Skin epidermis (tissue), 12 donors: ENCODE results near the gene USP7.
"Not testable (repeated sequence)": the region's sequence is repeated elsewhere in the genome, so short reads cannot be mapped to it uniquely, and the experiment has no call there.

Experiments used
- H3K27ac ChIP-seq, 21 experiments: fragments of 200-600 bp; sonication (generic) in 11 of 21; one replicate each; pipeline ENCODE4 v1.5.0; 2020; ENCODE audit warnings: mild to moderate bottlenecking in 3 of 21, inconsistent platforms in 2 of 21, moderate library complexity in 2 of 21
- H3K4me3 ChIP-seq, 7 experiments: fragments of 200-600 bp; sonication (generic) in 2 of 7; one replicate each; pipeline ENCODE4 v1.5.0; 2020; ENCODE audit warnings: inconsistent platforms in 2 of 7, mild to moderate bottlenecking in 2 of 7, moderate library complexity in 1 of 7

USP7 gene

GRCh38 chr16:8855051-8855786 is 108.5 kb downstream of the USP7 start:
- peak overlapping the region in 1 of 21 experiments; percentile 8 for H3K27ac ChIP-seq
- H3K4me3 ChIP-seq: no peak overlapping the region

- H3K27ac ChIP-seq: no peak overlapping the region
- H3K4me3 ChIP-seq: no peak overlapping the region
These were observed 109.3 kb downstream of the USP7 start for GRCh38 chr16:8854298-8854948.

- no peak overlapping the region for H3K4me3 ChIP-seq
- H3K27ac ChIP-seq: peak overlapping the region in 3 of 21 experiments; percentile 8 to 59 (median 19)
These were observed 110.1 kb downstream of the USP7 start for GRCh38 chr16:8853611-8854010.

- Histone ChIP-seq H3K4me3 (no peak overlapping the region), H3K27ac (peak overlapping the region in 6 of 21 experiments; percentile 9 to 59 (median 38))
These were observed 110.6 kb downstream of the USP7 start for GRCh38 chr16:8853150-8853549.

- Histone ChIP-seq H3K27ac (peak overlapping the region in 7 of 21 experiments; percentile 5 to 59 (median 44)), H3K4me3 (no peak overlapping the region)
These were observed 111.2 kb downstream of the USP7 start for GRCh38 chr16:8852534-8852933.

- Histone ChIP-seq H3K4me3 (no peak overlapping the region), H3K27ac (peak overlapping the region in 6 of 21 experiments; percentile 5 to 24 (median 13))
These were observed 111.8 kb downstream of the USP7 start for GRCh38 chr16:8851761-8852403.

- peak overlapping the region in 16 of 21 experiments; percentile 8 to 77 (median 54) for H3K27ac ChIP-seq
- no peak overlapping the region for H3K4me3 ChIP-seq
These were observed 113.3 kb downstream of the USP7 start for GRCh38 chr16:8850279-8850885.

GRCh38 chr16:8849411-8850011 is 114.2 kb downstream of the USP7 start:
- H3K4me3 ChIP-seq: no peak overlapping the region
- H3K27ac ChIP-seq: peak overlapping the region in 10 of 21 experiments; percentile 8 to 77 (median 56)

- Histone ChIP-seq H3K27ac (peak overlapping the region in 6 of 21 experiments; percentile 8 to 31 (median 14)), H3K4me3 (no peak overlapping the region)
These were observed 114.7 kb downstream of the USP7 start for GRCh38 chr16:8848939-8849391.

- peak overlapping the region in 5 of 21 experiments; percentile 2 to 31 (median 21) for H3K27ac ChIP-seq
- H3K4me3 ChIP-seq: no peak overlapping the region
These were observed 115.3 kb downstream of the USP7 start for GRCh38 chr16:8848231-8848938.

- H3K27ac ChIP-seq: no peak overlapping the region
These were observed 116.1 kb downstream of the USP7 start for GRCh38 chr16:8847623-8848022.

GRCh38 chr16:8847145-8847544 is 116.6 kb downstream of the USP7 start:
- no peak overlapping the region for H3K4me3 ChIP-seq
- no peak overlapping the region for H3K27ac ChIP-seq

More at GRCh38 chr16:8847623-8848022, 116.1 kb downstream of the USP7 start:
- H3K4me3 ChIP-seq: no peak overlapping the region

- Histone ChIP-seq H3K27ac (no peak overlapping the region), H3K4me3 (no peak overlapping the region)
These were observed 117.2 kb downstream of the USP7 start for GRCh38 chr16:8846401-8846932.

GRCh38 chr16:8845699-8846298 is 117.9 kb downstream of the USP7 start:
- no peak overlapping the region for H3K27ac ChIP-seq
- no peak overlapping the region for H3K4me3 ChIP-seq

GRCh38 chr16:8843296-8843695 is 120.4 kb downstream of the USP7 start:
- H3K4me3 ChIP-seq, H3K27ac ChIP-seq: not testable (repeated sequence)
